Inflammatory macrophage (primary cell): Measurements from ENCODE around the gene MTF1.
A peak's percentile ranks its signal among the peaks of the same experiment; 100 is the strongest.
"Not testable (repeated sequence)": the region's sequence is repeated elsewhere in the genome, so short reads cannot be mapped to it uniquely, and the experiment has no call there.

Experiments used
- DNase-seq, 2 donors: peaks; one replicate each; pipeline ENCODE4 v3.0.0-alpha.2; 2020 to 2022
- total RNA-seq, 18 experiments: gene quantifications; one replicate each; lab custom pipeline; 2026; ENCODE audit warnings: mixed read lengths in 6 of 18, inconsistent platforms in 2 of 18; lab: John Stamatoyannopoulos, UW

The MTF1 gene
- 46.6 to 188 (median 76.5) reads per million in 18 experiments for total RNA-seq

DNA sequence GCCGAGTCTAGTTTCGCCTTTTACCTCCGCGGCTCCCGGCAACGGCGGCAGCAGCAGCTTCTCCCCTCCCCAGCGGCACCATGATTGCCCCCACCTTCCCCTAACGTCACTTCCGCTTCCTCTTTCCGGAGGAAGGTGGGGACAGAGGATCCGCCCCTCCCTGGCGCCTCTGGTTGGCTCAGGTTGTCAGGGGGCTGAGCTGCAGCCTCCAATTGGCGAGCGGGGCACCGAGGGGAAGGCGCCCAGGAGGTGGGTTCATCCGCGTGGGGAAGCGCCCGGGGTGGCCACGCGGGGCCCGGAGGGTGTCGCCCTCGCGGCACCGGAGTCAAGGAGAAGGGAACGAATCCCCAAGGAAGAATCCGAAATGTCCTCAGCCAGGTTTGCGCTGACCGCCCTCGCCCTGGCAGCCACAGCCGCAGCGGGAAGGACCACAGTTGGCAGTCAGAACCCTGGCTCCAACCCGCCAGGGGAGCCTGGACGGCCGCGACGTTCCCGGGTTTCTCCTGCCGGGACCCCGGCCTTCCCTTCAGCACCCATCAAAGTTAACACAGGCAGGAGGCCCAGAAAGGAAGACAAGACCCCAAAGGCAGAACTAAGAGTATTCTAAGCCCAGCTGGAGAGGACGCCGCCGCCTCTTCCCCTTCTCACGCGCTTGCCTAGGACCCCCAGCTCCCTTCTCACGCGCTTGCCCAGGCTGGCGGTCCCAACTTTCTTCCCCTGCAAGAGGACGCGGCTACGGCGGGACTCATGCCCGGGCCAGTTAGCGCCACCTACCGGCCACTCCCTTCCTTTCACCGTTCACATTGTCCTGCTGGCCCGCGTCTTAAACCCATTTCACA is at the start of gene MTF1:
TSS of gene MTF1 (minus strand) at position 86 of the 839 bp plus-strand sequence. CDS start 1,934 bp downstream, outside the sequence.
- DNase-seq: peak; percentile 98

DNA sequence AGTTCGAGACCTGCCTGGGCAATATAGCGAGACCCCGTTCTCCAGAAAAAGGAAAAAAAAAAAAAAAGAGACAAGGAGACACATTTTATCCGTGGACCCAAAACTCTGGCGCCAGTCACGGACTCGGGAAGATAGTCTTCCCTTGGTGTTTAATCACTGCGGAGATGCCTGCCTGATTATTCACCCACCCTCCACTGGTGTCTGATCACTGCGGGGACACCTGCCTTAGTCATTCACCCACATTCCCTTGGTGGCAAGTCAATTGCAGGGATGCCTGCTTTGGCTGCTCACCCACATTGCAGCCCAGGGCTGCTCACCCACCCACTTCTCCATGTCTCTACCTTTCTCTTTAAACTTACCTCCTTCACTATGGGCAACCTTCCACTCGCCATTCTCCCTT is 49.1 kb upstream of the MTF1 start:
- not testable (repeated sequence) for DNase-seq

- not testable (repeated sequence) for DNase-seq
These were observed 48.2 kb upstream of the MTF1 start for GRCh38 chr1:37907416-37908125.

GRCh38 chr1:37906591-37906990 is 47.2 kb upstream of the MTF1 start:
- DNase-seq: not testable (repeated sequence)

DNA sequence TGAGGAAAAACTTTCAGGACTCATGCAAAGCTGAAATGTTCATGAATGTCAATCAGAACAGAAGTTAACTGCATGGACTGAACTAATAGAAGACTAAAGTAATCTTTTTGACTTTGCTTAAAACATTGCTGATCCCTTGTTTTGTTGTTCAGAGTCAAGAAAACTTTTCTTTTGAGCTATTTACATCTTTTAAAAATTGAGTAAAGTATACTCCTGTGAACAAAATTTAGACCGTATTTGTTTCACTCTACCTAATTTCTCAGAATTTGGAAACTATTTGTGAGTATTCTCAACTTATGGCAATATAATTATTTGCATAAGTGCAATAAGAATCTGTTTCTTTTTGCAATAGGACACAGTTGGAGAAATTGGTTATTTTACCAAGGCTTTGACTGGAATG is 46.3 kb upstream of the MTF1 start:
- no peak for DNase-seq

DNA sequence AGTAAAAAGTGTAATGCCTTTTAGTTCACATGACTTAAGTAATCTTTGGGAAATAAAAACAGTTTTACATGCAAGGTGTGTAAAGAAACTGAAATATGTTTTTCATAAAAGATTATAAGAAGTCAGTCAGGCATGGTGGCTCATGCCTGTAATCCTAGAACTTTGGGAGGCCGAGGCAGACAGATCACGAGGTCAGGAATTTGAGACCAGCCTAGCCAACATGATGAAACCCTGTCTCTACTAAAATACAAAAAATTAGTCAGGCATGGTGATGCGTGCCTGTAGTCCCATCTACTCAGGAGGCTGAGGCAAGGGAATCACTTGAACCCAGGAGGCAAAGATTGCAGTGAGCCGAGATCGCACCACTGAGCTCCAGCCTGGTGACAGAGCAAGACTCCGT is 44.5 kb upstream of the MTF1 start:
- not testable (repeated sequence) for DNase-seq

GRCh38 chr1:37902983-37903382 is 43.6 kb upstream of the MTF1 start:
- DNase-seq: no peak

- DNase-seq: peak in 1 of 2 donors; percentile 5
These were observed 42.5 kb upstream of the MTF1 start for GRCh38 chr1:37901893-37902225.

DNA sequence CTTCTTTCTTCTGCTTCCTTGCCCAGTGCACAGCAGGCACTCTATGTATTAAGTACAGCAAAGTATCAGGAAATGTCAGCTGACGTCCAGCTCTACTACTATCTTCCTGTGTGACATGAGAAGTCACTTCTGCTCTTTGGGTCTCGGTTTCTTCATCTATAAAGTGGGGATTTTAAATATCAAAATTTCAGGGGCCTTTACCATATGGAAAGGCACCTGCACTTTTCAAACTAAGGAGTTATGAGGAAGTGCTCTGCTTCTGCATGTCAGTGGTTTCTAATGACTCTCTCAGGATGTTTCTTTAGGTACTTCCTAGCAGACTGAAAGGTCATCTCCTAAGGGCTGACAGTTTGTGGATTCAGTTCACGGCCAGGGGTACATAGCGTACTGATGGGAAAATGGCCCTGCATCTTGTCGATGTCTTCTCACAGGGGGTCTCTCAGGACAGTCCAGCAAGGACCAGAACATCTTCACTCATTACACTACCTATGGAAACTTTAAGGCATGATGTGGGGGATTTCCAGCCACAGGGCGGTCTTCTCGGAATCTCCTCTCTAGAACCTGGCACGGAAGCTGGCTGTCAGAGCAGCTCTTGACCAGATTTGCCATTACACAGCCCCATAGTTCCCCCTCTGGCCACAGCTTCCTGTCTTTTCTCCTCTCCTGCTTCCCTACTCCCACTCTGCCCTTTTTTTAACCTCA is 42.0 kb upstream of the MTF1 start:
- peak; percentile 78 to 89 for DNase-seq

GRCh38 chr1:37897563-37897962 is 38.2 kb upstream of the MTF1 start:
- not testable (repeated sequence) for DNase-seq

DNA sequence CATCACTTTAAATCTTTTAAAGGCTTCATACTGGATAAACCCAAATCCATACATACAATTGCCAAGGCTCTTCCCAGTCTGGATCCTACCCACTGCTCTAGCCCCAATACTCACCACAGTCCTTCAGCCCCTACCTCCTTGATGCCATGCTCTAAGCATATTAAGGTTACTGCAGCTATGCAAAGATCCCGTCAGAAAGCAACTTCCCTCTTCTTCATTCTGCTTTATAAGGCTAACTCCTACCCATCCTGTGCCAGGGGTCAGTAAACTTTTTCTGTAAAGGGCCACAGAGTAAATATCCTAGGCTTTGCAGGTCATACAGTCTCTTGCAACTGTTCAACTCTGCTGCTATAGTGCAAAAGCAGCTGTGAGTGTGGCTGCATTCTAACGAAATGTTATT is 34.3 kb upstream of the MTF1 start:
- DNase-seq: peak; percentile 31 to 60

DNA sequence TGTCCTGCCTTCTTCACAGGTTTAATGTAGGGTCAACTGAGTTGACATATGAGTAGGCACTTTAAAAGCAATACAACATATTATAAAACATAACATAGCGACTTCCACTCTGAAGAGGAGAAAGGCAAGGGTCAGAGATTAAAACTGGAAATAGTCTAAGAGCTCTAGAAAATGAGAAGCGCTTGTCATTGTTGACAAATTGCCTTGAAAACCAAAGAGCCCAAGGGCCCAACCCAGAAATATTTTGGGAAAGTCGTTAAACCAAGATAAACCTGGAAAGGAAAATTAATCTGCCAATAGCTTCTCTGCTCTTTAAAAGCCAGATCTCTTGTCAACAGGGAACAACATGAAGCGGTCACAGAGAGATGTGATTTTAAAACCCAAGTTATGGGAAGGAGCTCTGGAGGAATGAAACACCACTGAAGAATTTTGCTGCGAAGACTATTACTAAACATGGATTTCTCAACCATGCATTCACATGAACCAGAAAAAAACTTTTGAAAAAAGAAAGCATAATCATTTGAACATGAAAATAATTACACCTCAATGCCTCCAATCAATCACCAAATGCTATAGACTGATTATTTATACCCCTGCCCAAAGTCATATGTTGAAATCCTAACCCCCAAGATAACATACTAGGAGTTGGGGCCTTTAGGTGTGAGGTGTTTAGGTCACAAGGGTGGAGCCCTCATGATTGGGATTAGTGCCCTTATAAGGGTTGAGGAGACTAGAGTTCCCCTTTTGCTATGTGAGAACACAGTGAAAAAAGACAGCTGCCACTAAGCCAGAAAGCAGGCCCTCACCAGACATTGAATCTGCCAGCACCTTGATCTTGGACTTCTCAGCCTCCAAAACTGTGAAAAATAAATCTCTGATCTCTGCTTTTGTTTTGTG is 33.0 kb upstream of the MTF1 start:
- DNase-seq: peak; percentile 45 to 51

DNA sequence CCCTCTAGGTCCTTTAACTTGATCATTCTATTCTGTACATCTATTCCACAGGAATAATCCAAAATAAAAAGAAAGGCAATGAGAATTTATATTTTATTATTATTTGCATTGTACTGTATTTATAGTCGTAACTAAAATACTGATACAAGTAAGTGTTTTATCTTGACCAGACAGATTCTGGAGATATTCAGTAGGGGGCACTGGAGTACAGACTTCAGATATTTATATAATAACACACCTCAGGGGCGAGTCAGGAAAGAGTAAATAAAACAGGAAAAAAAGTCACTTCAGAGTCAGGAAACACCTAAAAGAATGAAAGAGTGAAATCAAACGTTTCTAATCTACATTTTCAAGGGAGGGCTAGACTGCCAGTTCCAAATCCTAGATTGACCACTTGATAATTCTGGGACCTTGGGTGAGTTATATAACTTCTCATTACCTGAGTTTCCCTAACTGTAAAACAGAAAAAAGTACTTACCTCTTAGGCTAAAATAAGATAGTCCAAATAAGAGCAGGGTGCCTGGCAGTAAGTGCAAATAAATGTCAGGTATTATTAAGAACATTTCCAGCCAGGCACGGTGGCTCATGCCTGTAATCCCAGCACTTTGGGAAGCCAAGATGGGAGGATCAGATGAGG is 31.1 kb upstream of the MTF1 start:
- DNase-seq: peak; percentile 54 to 55

GRCh38 chr1:37888022-37888700 is 28.8 kb upstream of the MTF1 start:
- DNase-seq: no peak

DNA sequence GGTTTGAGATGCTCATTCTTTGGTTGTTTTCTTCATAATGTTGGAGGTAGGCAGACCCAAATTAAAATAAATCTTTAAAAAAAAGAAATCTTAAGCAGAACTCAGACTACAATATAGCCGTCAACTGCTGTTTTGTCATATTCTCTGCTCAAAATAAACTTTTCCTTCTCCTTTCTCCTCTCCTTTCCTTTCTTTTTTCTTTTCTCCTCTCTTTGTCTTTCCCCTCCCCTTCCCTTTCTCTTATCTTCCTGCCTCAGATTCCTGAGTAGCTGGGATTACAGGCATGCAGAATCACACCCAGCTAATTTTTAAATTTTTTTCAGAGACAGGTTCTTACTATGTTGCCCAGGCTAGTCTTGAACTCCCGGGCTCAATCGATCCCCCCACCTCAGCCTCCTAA is 24.8 kb upstream of the MTF1 start:
- no peak for DNase-seq

DNA sequence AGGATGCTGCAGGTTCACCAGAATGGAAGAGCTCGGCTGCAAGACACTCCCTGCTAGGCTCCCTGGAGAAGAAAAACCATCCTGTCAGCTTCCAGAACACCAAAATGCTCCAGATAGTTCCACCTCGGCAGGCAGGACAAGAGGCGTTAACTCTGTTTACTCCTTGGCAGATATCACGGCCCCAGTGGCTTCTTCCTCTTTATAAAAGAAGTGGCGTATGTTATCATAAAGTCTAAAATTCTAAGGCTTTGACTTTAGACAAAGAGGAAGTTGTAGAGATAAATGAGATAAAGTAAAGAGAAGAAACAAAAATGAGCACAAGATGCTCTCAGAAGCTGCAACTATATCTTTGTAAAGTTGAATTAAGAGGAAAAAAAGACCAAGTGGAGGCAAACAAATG is 24.3 kb upstream of the MTF1 start:
- DNase-seq: peak; percentile 24 to 33

GRCh38 chr1:37879865-37880264 is 20.5 kb upstream of the MTF1 start:
- DNase-seq: no peak

GRCh38 chr1:37878071-37878470 is 18.7 kb upstream of the MTF1 start:
- no peak for DNase-seq

- DNase-seq: peak in 1 of 2 donors; percentile 32
These were observed 16.4 kb upstream of the MTF1 start for GRCh38 chr1:37875833-37876232.

DNA sequence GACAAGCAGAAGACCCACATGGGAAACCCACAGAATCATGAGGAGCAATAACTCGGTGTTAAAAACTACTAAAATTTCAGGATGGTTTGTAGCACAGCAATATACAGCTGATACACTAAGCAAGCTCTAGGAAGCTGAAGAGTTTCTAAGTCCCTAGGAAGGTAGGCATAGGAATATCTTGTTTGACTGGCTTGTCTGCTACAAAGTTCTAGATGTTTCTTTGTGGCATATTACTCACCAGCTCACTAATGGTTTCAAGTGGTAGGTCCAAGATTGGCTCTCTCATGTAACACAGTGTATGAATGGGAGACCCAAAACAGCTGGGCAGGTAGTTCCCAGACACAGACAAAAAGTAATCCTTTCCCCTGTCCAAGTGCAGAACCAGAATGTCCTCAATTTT is 13.3 kb upstream of the MTF1 start:
- DNase-seq: no peak

DNA sequence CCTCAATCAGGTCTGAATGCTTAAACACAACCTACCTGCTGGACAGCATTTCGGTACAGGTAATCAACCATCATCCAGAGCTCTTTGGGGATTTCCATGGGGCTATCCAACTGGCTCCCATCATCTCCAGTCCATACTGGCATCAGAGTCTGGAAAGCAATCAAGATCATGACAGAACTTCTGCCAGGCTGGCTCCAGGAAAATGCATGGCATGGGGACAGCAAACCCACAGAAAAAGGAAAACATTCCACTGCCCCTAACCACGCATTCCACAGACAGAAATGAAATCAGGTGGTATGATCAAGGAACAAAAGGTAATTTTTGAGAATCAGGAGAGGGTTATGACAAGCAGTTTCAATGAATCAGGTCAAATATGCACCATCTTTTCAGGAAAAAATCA is 9.1 kb upstream of the MTF1 start:
- no peak for DNase-seq
